Right atrium auricular region (tissue), 2 donors: ENCODE data around the gene NAT9. TPM values are rescaled to one million over a fixed set of nuclear protein-coding genes. Genes with fewer than 3 reads are reported as not detected.

Source experiments
- DNase-seq: peaks from one replicate; pipeline ENCODE4 v3.0.0-alpha.2; 2019; ENCODE audit warnings: low spot score
- H3K27ac ChIP-seq, 2 donors: fragments of 200-600 bp; sonication (generic); 1 replicate in 1 of 2; 2 replicates in 1 of 2; pipeline ENCODE4 v1.5.1; 2016 to 2019
- H3K27me3 ChIP-seq, 2 donors: fragments of 200-600 bp; sonication (generic); one replicate each; pipeline versions ENCODE4 v1.5.1 to v1.6.0; 2017 to 2019
- H3K36me3 ChIP-seq: fragments of 200-600 bp; sonication (generic); one replicate; pipeline ENCODE4 v1.5.1; 2016
- H3K4me1 ChIP-seq, 2 donors: fragments of 200-600 bp; sonication (generic); one replicate each; pipeline versions ENCODE4 v1.5.1 to v1.6.0; 2017 to 2019
- H3K4me3 ChIP-seq, 2 donors: fragments of 200-600 bp; sonication (generic); 1 replicate in 1 of 2; 2 replicates in 1 of 2; pipeline ENCODE4 v1.5.1; 2017 to 2019; ENCODE audit warnings: mild to moderate bottlenecking in 1 of 2, moderate library complexity in 1 of 2
- H3K9me3 ChIP-seq, 2 donors: fragments of 200-600 bp; sonication (generic); one replicate each; pipeline ENCODE4 v1.5.1; 2019
- total RNA-seq, 2 donors: library from RNA; depleted of rRNA; stranded (reverse); fragments of >200 nt; gene quantifications; one replicate each; pipeline ENCODE4 v1.1.0, GENCODE V29; 2016
- TF ChIP-seq, protein P1 (sequence below), 2 donors: fragments of 200-600 bp; sonication (generic); IDR thresholded peaks; one replicate each; pipeline ENCODE4 v1.5.1; 2019; ENCODE audit warnings: antibody characterized with exemption in 2 of 2

NAT9 gene
- total RNA-seq, 2 donors from 2014 or later = 16.2 to 18.7 TPM

- peak within 1 kb of the TSS; percentile 19 to 47 for H3K4me3 ChIP-seq
- DNase-seq = peak; percentile 66
- H3K27me3 ChIP-seq = peaks cover 8 to 19% of the 10 kb centered on the region in 2 donors
- H3K27ac ChIP-seq = peak within 1 kb of the TSS in 1 of 2 donors; percentile 28
- H3K4me1 ChIP-seq = peaks cover 0 to 26% of the 10 kb centered on the region in 2 donors
- TF ChIP-seq, protein P1, sequence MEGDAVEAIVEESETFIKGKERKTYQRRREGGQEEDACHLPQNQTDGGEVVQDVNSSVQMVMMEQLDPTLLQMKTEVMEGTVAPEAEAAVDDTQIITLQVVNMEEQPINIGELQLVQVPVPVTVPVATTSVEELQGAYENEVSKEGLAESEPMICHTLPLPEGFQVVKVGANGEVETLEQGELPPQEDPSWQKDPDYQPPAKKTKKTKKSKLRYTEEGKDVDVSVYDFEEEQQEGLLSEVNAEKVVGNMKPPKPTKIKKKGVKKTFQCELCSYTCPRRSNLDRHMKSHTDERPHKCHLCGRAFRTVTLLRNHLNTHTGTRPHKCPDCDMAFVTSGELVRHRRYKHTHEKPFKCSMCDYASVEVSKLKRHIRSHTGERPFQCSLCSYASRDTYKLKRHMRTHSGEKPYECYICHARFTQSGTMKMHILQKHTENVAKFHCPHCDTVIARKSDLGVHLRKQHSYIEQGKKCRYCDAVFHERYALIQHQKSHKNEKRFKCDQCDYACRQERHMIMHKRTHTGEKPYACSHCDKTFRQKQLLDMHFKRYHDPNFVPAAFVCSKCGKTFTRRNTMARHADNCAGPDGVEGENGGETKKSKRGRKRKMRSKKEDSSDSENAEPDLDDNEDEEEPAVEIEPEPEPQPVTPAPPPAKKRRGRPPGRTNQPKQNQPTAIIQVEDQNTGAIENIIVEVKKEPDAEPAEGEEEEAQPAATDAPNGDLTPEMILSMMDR (IDR thresholded peaks at IDR 0.05) = peak in 1 of 2 donors; percentile 63
- H3K9me3 ChIP-seq = no peaks in the 10 kb centered on the region
- H3K36me3 ChIP-seq = no peaks in the 10 kb centered on the region
Observed at GRCh38 chr17:74736513-74737298, 39.4 kb downstream of the NAT9 start, which contains the start of gene RAB37. RAB37 (plus strand) TSS chr17:74737256; CDS start chr17:74737273, 17 bp downstream.

DNA sequence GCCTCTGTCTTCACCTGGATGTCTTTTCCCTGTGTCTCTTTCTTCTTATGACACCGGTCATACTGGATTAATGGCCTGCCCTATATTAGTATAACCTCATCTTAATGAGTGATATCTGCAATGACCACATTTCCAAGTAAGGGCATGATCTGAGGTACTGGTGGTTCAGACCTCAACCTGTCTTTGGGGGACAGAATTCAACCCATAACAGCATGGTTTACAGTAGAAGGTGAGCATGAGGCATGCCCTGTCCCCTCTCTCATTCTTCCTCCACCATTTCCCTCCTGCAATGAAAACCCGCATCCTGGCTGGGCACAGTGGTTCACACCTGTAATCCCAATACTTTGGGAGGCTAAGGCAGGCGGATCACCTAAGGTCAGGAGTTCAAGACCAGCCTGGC lies 41.9 kb downstream of the NAT9 start:
- no peak for DNase-seq
- Histone ChIP-seq H3K4me3 (no peak overlapping the region), H3K36me3 (no peaks in the 10 kb centered on the region), H3K27me3 (peaks cover 7 to 19% of the 10 kb centered on the region in 2 donors), H3K9me3 (no peaks in the 10 kb centered on the region), H3K27ac (no peak overlapping the region), H3K4me1 (peaks cover 0 to 26% of the 10 kb centered on the region in 2 donors)
- TF ChIP-seq, protein P1 (IDR thresholded peaks at IDR 0.05) = no peak

DNA sequence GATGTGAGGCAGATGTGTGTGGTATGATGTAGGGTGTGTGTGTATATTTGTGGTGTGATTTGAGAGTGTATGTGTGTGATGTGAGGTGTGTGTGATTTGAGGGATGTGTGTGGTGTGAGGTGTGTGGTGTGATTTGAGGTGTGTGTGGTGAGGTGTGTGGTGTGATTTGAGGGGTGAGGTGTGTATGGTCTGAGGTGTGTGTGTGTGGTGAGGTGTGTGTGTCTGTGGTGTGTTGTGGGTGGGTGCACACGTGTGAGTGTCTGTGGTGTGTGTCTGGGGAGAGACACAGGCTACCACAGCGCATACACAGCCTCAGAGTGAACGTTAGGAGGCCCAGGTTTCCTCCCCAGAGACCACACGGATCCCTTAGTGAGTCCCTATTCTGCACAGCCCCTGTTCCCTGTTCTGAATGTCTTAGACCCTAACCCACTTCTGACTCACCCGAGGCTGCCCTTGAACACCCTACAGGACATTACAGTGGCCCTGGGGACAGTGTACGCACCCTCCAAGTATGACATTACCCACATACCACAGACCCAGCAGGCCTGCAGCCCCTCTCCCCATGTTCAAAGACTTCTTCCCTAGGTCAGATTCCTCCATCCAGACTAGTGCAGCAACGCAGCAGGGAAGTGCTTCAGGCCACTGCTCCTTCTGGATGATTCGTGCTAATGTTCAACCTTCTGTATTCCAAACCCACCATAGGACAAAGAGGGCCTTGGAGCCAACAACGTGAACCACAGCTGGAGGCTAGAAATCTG lies 42.6 kb downstream of the NAT9 start:
- DNase-seq = no peak
- H3K27me3 ChIP-seq = peaks cover 4 to 19% of the 10 kb centered on the region in 2 donors
- H3K4me1 ChIP-seq = peaks cover 0 to 24% of the 10 kb centered on the region in 2 donors
- no peak overlapping the region for H3K27ac ChIP-seq
- H3K36me3 ChIP-seq = no peaks in the 10 kb centered on the region
- TF ChIP-seq, protein P1 (IDR thresholded peaks at IDR 0.05) = no peak
- H3K9me3 ChIP-seq = no peaks in the 10 kb centered on the region
- H3K4me3 ChIP-seq = no peak overlapping the region

DNA sequence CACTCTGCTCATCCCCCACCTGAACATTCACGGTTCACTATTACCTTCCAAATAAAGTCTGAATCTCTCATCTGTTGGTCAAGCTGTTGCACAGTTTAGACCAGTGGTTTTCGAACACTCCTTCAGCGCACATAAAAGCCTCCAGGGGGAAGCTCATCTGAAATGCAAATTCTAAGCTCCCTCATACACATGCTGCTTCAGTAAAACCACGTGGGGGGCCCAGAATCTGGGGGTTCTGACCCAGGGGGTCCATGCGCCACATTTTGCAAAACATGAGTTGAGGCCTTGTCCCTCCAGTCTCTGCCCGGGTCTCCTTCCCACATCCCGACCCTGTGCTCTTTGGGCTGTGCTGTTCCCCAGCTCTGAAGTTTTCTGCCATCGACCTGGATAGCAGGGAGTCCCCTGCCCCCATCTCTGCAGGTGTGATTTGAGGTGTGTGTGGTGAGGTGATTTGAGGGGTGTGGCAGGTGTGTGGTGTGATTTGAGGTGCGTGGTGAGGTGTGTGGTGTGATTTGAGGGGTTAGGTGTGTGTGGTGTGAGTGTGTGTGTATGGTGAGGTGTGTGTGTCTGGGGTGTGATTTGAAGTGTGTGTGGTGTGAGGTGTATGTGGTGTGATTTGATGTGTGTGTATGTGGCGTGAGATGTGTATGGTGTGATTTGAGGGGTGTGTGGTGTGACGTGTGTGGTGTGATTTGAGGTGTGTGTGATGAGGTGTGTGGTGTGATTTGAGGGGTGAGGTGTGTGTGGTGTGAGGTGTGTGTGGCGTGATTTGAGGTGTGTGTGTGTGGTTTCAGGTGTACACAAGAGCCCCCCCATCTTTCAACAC lies 43.9 kb downstream of the NAT9 start:
- Histone ChIP-seq H3K27ac (no peak overlapping the region), H3K4me3 (no peak overlapping the region), H3K9me3 (no peaks in the 10 kb centered on the region), H3K4me1 (peaks cover 0 to 11% of the 10 kb centered on the region in 2 donors), H3K27me3 (peaks cover 0 to 8% of the 10 kb centered on the region in 2 donors), H3K36me3 (no peaks in the 10 kb centered on the region)
- DNase-seq = no peak
- TF ChIP-seq, protein P1 (IDR thresholded peaks at IDR 0.05) = no peak

GRCh38 chr17:74731347-74731605 lies 44.9 kb downstream of the NAT9 start:
- peaks cover 0 to 1% of the 10 kb centered on the region in 2 donors for H3K4me1 ChIP-seq
- no peaks in the 10 kb centered on the region for H3K36me3 ChIP-seq
- H3K27ac ChIP-seq = no peak overlapping the region
- H3K27me3 ChIP-seq = no peaks in the 10 kb centered on the region
- H3K9me3 ChIP-seq = no peaks in the 10 kb centered on the region
- H3K4me3 ChIP-seq = no peak overlapping the region
- TF ChIP-seq, protein P1 (IDR thresholded peaks at IDR 0.05) = no peak
- no peak for DNase-seq
